ENCODE data around the gene CHRM4. TPM values are rescaled to one million over a fixed set of nuclear protein-coding genes. Genes with fewer than 3 reads are reported as not detected.

Gene CHRM4
- total and polyA plus RNA-seq, 2 of the 13 experiments (the other 11 are each of a cell fraction or from before 2014, with no cell fraction given) = 0.13 to 0.21 TPM

- TF ChIP-seq ZBTB14 (CRISPR knock-in tag; IDR thresholded peaks at IDR 0.05) = no peak
- no peak for TF ChIP-seq ZFP36 (IDR thresholded peaks at IDR 0.05; ENCODE audit: borderline replicate concordance, low read depth, low read length, partially characterized antibody)
- TF ChIP-seq KLF11 (CRISPR knock-in tag; IDR thresholded peaks at IDR 0.05) = no peak
These were observed 10.3 kb downstream of the CHRM4 start, which contains the start of gene MDK (continued) for GRCh38 chr11:46381048-46381818.

- H3K79me2 ChIP-seq (ENCODE audit: insufficient read depth, low read length) = peaks cover 4% of the 10 kb centered on the region
- WGBS (ENCODE audit: low lambda C conversion rate) = 0% methylated on average over 14 of the region's 45 CpGs
- peak overlapping the region; percentile 89 for H3K27ac ChIP-seq (ENCODE audit: extremely low read length, insufficient read depth, low read length)
- no peaks in the 10 kb centered on the region for H3K9me3 ChIP-seq (ENCODE audit: low read length)
- no peak overlapping the region for H2AFZ ChIP-seq (ENCODE audit: low read length)
- FAIRE-seq = peak; percentile 26
- H3K27me3 ChIP-seq (ENCODE audit: control insufficient read depth in 1 of 2, insufficient read depth in 2 of 2, low read length in 2 of 2) = no peaks in the 10 kb centered on the region
- peak; percentile 38 for ATAC-seq
- POLR2A ChIA-PET = interaction anchor here (1.3 to 1.7 kb wide), 4 partner anchors 8 to 533 kb away, joined by 3 to 4 read pairs (median 3); partner anchors contain the start of genes CRY2 and F2
- H3K4me3 ChIP-seq (replicated peaks in 1 of 3; ENCODE audit: insufficient read depth in 1 of 3, low read depth in 2 of 3, low read length in 3 of 3) = peak overlapping the region; percentile 87 to 92 (median 88)
- CTCF ChIA-PET (ENCODE audit: low intra/inter-chr PET ratio, low total read pairs) = no interaction called here
- in situ Hi-C loops (cut with HindIII; ENCODE audit: extremely low pct_ligation_motif_present, low pct_unique_long_range_greater_than_20kb) (no loop called here), intact Hi-C loops (cut with micrococcal nuclease; ENCODE audit: unreplicated experiment) (loop anchor here (1.0 kb wide), 1 partner anchor 27 kb away; no protein-coding TSS in a partner anchor)
- H4K20me1 ChIP-seq (ENCODE audit: insufficient read depth, low read length) = peaks cover 8% of the 10 kb centered on the region
- H3K4me1 ChIP-seq (ENCODE audit: insufficient read depth, low read length) = peaks cover 31% of the 10 kb centered on the region
- peak; percentile 78 for DNase-seq (ENCODE audit: low spot score)
- peak overlapping the region; percentile 75 for H3K4me2 ChIP-seq (ENCODE audit: low read depth, low read length)
- H3K36me3 ChIP-seq (replicated peaks in 1 of 2; ENCODE audit: control insufficient read depth in 1 of 2, insufficient read depth in 2 of 2, low read length in 2 of 2) = peaks cover 0 to 1% of the 10 kb centered on the region in 2 experiments; a peak in 1 of 5 replicates
- no TSS peak for BruUV-seq (replicated peaks)
- peak overlapping the region; percentile 87 for H3K9ac ChIP-seq (ENCODE audit: insufficient read depth, low read depth, low read length)
- 0 out of 2 replicates have a peak, but pooled peaks have one; percentile 47 for TF ChIP-seq ZNF331 (CRISPR knock-in tag; IDR thresholded peaks at IDR 0.05)
- 0 out of 2 replicates have a peak, but pooled peaks have one; percentile 67 for TF ChIP-seq ZIK1 (CRISPR knock-in tag; IDR thresholded peaks at IDR 0.05; ENCODE audit: borderline replicate concordance, low read depth)
- TF ChIP-seq POGK (CRISPR knock-in tag; conservative IDR thresholded peaks at IDR 0.05) = no peak
- TF ChIP-seq ARID4A (CRISPR knock-in tag; IDR thresholded peaks at IDR 0.05; ENCODE audit: borderline replicate concordance) = peak; percentile 77; the same call in 1 of the 2 replicates
- no peak for TF ChIP-seq MAFG (CRISPR knock-in tag; IDR thresholded peaks at IDR 0.05)
These were observed 11.1 kb downstream of the CHRM4 start for GRCh38 chr11:46380340-46381047.
